ENCODE measurements around the gene MEPCE.

MEPCE gene

DNA sequence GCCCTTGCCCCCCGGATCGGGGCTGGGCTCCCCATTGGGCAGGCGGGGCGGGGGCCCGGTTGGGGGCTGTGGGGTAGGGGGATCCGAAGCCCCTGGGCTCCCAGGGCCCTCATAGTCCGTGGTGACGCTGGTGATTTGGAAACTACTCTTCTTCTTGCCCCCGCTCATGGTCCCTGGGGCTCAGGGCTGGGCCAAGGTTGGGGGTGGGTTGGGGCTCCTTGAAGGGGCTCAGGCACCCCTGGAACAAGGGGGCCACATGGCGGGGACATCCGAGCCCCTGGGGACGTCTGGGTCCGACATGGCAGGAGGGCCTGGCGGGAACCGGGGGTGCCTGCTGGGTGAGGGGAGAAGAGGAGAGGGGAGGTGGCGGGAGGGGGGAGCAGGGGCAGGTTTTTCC lies 48.2 kb downstream of the MEPCE start:
- peak overlapping the region; percentile 97 for H3K27ac ChIP-seq
- TF ChIP-seq, protein P1, sequence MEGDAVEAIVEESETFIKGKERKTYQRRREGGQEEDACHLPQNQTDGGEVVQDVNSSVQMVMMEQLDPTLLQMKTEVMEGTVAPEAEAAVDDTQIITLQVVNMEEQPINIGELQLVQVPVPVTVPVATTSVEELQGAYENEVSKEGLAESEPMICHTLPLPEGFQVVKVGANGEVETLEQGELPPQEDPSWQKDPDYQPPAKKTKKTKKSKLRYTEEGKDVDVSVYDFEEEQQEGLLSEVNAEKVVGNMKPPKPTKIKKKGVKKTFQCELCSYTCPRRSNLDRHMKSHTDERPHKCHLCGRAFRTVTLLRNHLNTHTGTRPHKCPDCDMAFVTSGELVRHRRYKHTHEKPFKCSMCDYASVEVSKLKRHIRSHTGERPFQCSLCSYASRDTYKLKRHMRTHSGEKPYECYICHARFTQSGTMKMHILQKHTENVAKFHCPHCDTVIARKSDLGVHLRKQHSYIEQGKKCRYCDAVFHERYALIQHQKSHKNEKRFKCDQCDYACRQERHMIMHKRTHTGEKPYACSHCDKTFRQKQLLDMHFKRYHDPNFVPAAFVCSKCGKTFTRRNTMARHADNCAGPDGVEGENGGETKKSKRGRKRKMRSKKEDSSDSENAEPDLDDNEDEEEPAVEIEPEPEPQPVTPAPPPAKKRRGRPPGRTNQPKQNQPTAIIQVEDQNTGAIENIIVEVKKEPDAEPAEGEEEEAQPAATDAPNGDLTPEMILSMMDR (conservative IDR thresholded peaks at IDR 0.05) = no peak

DNA sequence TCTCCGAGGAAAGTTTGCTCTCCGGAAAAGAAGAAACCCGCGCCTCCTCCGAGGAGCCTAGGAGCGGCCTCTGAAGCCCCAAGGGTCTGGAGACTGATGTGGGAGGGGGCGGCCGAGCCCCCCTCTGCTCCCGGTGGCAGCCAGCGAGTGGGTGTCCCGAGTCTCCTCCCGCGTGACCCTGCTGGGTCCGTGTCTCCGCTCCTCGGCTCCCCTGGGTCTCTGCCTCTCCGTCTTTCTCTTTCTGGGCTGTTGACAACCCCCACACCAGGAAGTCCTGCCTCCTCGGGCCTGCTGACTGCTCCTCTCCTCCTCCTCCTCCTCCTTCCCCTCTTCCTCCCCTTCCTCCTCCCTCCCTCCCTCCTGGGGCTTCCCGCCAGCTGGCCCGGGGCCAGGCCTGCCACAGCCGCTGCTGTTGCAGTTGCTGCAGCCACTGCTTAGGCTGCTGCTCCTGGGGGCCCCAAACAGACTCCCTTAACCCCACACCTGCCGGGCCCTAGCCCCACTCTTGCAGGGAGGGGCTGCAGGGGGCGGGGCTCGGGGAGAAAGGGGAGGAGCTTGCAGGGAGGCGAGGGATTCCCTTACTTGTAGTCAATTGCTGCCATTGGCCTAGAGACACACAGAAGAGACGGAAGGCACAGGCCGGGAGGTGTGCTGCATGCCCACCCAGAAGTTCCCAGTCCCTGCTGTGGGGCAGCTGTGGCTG lies 49.5 kb downstream of the MEPCE start, which contains the start of gene TSC22D4:
Gene TSC22D4, minus strand, starts transcription at position 257 of the 703 bp plus-strand sequence. CDS start 1,176 bp downstream, outside the sequence.
- TF ChIP-seq, protein P1 (conservative IDR thresholded peaks at IDR 0.05) = no peak
- peak within 1 kb of the TSS; percentile 97 for H3K27ac ChIP-seq

DNA sequence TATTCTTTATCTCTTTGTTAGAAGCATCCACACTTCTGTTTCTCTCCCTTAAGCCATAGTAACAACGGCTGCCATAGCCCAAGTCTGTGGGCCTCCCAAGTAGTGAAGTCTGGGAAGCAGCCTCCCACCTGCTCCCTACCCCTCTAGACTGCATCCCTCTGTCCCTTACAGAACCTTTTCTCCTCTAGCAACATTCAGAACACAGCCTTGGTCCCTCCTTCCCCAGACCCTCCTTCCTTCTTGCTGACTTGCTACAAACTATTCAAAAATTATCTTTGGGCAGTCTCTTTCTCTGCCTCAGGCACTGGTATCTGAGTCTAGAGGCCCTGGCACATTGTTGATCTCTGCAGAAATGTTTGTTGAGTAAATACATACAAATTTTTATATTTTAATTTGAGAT lies 51.8 kb downstream of the MEPCE start:
- TF ChIP-seq, protein P1 (conservative IDR thresholded peaks at IDR 0.05) = no peak
- peak overlapping the region; percentile 97 for H3K27ac ChIP-seq

DNA sequence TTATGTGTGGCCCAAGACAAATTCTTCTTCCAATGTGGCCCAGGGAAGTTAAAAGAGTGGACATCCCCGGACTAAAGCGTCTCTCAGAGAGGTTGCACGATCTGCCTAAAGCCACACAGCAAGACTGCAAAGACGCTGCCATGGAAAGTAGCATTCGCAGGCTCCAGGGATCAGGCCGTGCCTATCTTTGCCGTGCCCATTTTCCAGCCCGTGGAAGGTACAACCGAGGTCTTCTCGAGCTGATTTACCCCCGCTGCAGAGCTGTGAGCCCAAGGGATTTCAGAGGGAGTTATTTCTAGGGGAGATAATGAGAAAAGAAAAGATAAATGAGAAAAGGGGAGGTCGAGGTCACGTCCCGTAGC lies 53.1 kb downstream of the MEPCE start:
- H3K27ac ChIP-seq = peak overlapping the region; percentile 97
- TF ChIP-seq, protein P1 (conservative IDR thresholded peaks at IDR 0.05) = no peak

DNA sequence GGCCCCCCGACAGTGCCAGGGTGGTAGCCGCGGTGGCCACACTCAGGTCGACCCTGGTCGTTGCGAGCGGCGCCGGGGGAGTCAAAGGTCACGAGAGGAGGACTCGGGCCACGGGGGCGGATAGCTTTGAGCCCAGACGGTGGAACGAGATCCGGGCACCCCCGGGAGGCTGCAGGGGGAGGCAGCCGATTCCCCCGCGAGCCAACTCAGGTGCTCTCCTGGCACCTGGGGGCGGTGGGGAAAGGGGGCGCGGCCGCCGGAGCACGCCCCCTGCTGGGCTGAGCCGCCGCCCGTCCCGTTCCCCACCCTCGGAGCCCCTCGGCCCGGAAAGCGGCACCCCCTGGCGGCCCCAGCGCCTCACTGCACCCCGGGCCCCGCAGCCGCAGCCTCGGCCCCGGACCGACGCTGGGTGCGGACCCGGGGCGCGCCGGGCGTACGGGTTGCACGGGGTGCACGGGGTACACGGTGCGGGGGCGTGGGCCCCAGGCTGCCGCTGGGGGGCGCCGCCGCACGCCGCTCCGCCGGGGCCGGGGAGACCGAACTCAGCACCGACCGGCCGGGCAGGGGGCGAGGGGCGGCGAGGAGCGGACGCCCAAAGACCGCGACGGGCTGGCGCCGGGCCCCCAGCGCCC lies 53.6 kb downstream of the MEPCE start:
- TF ChIP-seq, protein P1 (conservative IDR thresholded peaks at IDR 0.05) = peak; percentile 99
- peak overlapping the region; percentile 97 for H3K27ac ChIP-seq
